Thoracic aorta (tissue), 2 donors: Measurements from ENCODE around the gene NDUFC2. TPM values are rescaled to one million over a fixed set of nuclear protein-coding genes. Genes with fewer than 3 reads are reported as not detected.

Experiments used
- ATAC-seq: fragments of 150-250 bp; one replicate; pipeline ENCODE4 v1.8.0; 2017; ENCODE audit warnings: low read depth; ENCODE audit not compliant: insufficient number of reproducible peaks, low FRiP score
- DNase-seq: peaks from one replicate; pipeline ENCODE4 v3.0.0-alpha.2; 2020; ENCODE audit warnings: low spot score
- H3K27ac ChIP-seq, 2 donors: fragments of 200-600 bp; sonication (generic); 1 replicate in 1 of 2; 2 replicates in 1 of 2; pipeline ENCODE4 v1.5.1; 2016; ENCODE audit warnings: mild to moderate bottlenecking in 2 of 2, moderate library complexity in 2 of 2
- H3K27me3 ChIP-seq: fragments of 200-600 bp; sonication (generic); replicated peaks from 2 replicates; pipeline ENCODE4 v1.6.0; 2016; ENCODE audit warnings: mild to moderate bottlenecking; ENCODE audit not compliant: insufficient read depth
- H3K36me3 ChIP-seq: fragments of 200-600 bp; sonication (generic); one replicate; pipeline ENCODE4 v1.5.1; 2016
- H3K4me1 ChIP-seq, 2 donors: fragments of 200-600 bp; sonication (generic); 1 replicate in 1 of 2; 2 replicates in 1 of 2; pipeline versions ENCODE4 v1.5.1 to v1.6.0; 2016; ENCODE audit warnings: low read depth in 2 of 2, mild to moderate bottlenecking in 1 of 2; ENCODE audit not compliant: control insufficient read depth in 1 of 2
- H3K4me3 ChIP-seq: fragments of 200-600 bp; sonication (generic); 2 replicates; pipeline ENCODE4 v1.5.1; 2016; ENCODE audit warnings: mild to moderate bottlenecking
- H3K9me3 ChIP-seq: fragments of 200-600 bp; sonication (generic); 2 replicates; pipeline ENCODE4 v1.5.1; 2016
- CTCF ChIP-seq: fragments of 200-600 bp; sonication (generic); IDR thresholded peaks from one replicate; pipeline ENCODE4 v1.5.1; 2019; ENCODE audit warnings: antibody characterized with exemption
- total RNA-seq, 2 donors: library from RNA; depleted of rRNA; stranded (reverse); fragments of >200 nt; gene quantifications; one replicate each; pipeline versions ENCODE4 v1.1.0 to v1.2.3, GENCODE V29; 2016

Gene NDUFC2
- total RNA-seq, 2 donors from 2014 or later: 42.4 to 62.0 TPM

- DNase-seq (no peak), ATAC-seq (no peak)
- H3K4me1 ChIP-seq: peaks cover 20 to 24% of the 10 kb centered on the region in 2 donors
- no peaks in the 10 kb centered on the region for H3K9me3 ChIP-seq
- H3K27ac ChIP-seq: no peak overlapping the region
- H3K27me3 ChIP-seq: no peaks in the 10 kb centered on the region
- H3K4me3 ChIP-seq: no peak overlapping the region
- H3K36me3 ChIP-seq: no peaks in the 10 kb centered on the region
- TF ChIP-seq CTCF: no peak
Measured at GRCh38 chr11:78082146-78082545, 2.5 kb upstream of the NDUFC2 start.

GRCh38 chr11:78081583-78081982 is 1.9 kb upstream of the NDUFC2 start:
- H3K4me3 ChIP-seq: no peak overlapping the region
- DNase-seq (no peak), ATAC-seq (no peak)
- H3K36me3 ChIP-seq: no peaks in the 10 kb centered on the region
- no peak for TF ChIP-seq CTCF
- no peak overlapping the region for H3K27ac ChIP-seq
- H3K9me3 ChIP-seq: no peaks in the 10 kb centered on the region
- H3K27me3 ChIP-seq: no peaks in the 10 kb centered on the region
- H3K4me1 ChIP-seq: peaks cover 25 to 30% of the 10 kb centered on the region in 2 donors

- no peaks in the 10 kb centered on the region for H3K36me3 ChIP-seq
- DNase-seq: no peak
- H3K27me3 ChIP-seq: no peaks in the 10 kb centered on the region
- H3K9me3 ChIP-seq: no peaks in the 10 kb centered on the region
- ATAC-seq: no peak
- H3K4me3 ChIP-seq: peak overlapping the region; percentile 93
- peak overlapping the region in 1 of 2 donors; percentile 85 for H3K27ac ChIP-seq
- H3K4me1 ChIP-seq: peaks cover 25 to 36% of the 10 kb centered on the region in 2 donors
- TF ChIP-seq CTCF: no peak
Measured at GRCh38 chr11:78080818-78081495, 1.3 kb upstream of the NDUFC2 start.

GRCh38 chr11:78080084-78080817 is 589 bp upstream of the NDUFC2 start:
- no peak for ATAC-seq
- H3K27me3 ChIP-seq: no peaks in the 10 kb centered on the region

More at GRCh38 chr11:78080084-78080817, 589 bp upstream of the NDUFC2 start:
- H3K27ac ChIP-seq: peak overlapping the region; percentile 83 to 85
- H3K4me3 ChIP-seq: peak overlapping the region; percentile 93
- DNase-seq: no peak
- H3K9me3 ChIP-seq: no peaks in the 10 kb centered on the region
- H3K4me1 ChIP-seq: peaks cover 25 to 43% of the 10 kb centered on the region in 2 donors
- H3K36me3 ChIP-seq: no peaks in the 10 kb centered on the region
- TF ChIP-seq CTCF: no peak
